Astrocyte of the cerebellum (primary cell): Measurements from ENCODE around the gene MT1B.

Experiments used
- DNase-seq: peaks from one replicate; pipeline ENCODE4 v3.0.0-alpha.2; 2011; ENCODE audit warnings: low read depth
- H3K4me3 ChIP-seq: 2 replicates; pipeline ENCODE4 v1.5.1; 2011; ENCODE audit warnings: mild to moderate bottlenecking, low read depth, low read length, moderate library complexity
- CTCF ChIP-seq: IDR thresholded peaks from 2 replicates; pipeline ENCODE4 v1.5.1; 2012; ENCODE audit warnings: low read length, low read depth, moderate library complexity, mild to moderate bottlenecking; ENCODE audit errors: missing control alignments
- in situ Hi-C: cut with HindIII; loops from 2 replicates; pipeline ENCODE4 v1.10.0; 2017; ENCODE audit warnings: low sequenced_read_pairs

MT1B gene

GRCh38 chr16:56689171-56689570 is 37.5 kb downstream of the MT1B start:
- in situ Hi-C loops = no loop called here
- no peak overlapping the region for H3K4me3 ChIP-seq
- no peak for TF ChIP-seq CTCF
- no peak for DNase-seq

GRCh38 chr16:56690420-56691122 is 38.9 kb downstream of the MT1B start:
- no peak for TF ChIP-seq CTCF
- no peak for DNase-seq
- in situ Hi-C loops = no loop called here
- H3K4me3 ChIP-seq = no peak overlapping the region

GRCh38 chr16:56691885-56692284 is 40.2 kb downstream of the MT1B start:
- no peak for TF ChIP-seq CTCF
- no peak for DNase-seq
- no peak overlapping the region for H3K4me3 ChIP-seq
- in situ Hi-C loops = no loop called here

- TF ChIP-seq CTCF = no peak
- no peak overlapping the region for H3K4me3 ChIP-seq
- DNase-seq = no peak
- in situ Hi-C loops = no loop called here
Observed at GRCh38 chr16:56695246-56695645, 43.6 kb downstream of the MT1B start.

GRCh38 chr16:56697456-56698155 is 45.9 kb downstream of the MT1B start:
- TF ChIP-seq CTCF = no peak
- no peak overlapping the region for H3K4me3 ChIP-seq
- in situ Hi-C loops = no loop called here

GRCh38 chr16:56700195-56700594 is 48.5 kb downstream of the MT1B start:
- no peak for TF ChIP-seq CTCF
- in situ Hi-C loops = no loop called here
- DNase-seq = no peak
- H3K4me3 ChIP-seq = no peak overlapping the region

More at GRCh38 chr16:56697456-56698155, 45.9 kb downstream of the MT1B start:
- no peak for DNase-seq
